Measurements from ENCODE around the gene SLC19A1. TPM values are rescaled to one million over a fixed set of nuclear protein-coding genes. Genes with fewer than 3 reads are reported as not detected.
"Not testable (repeated sequence)": the region's sequence is repeated elsewhere in the genome, so short reads cannot be mapped to it uniquely, and the experiment has no call there.

Gene SLC19A1
- total RNA-seq, 1 experiment from 2014 or later = 25.0 TPM

DNA sequence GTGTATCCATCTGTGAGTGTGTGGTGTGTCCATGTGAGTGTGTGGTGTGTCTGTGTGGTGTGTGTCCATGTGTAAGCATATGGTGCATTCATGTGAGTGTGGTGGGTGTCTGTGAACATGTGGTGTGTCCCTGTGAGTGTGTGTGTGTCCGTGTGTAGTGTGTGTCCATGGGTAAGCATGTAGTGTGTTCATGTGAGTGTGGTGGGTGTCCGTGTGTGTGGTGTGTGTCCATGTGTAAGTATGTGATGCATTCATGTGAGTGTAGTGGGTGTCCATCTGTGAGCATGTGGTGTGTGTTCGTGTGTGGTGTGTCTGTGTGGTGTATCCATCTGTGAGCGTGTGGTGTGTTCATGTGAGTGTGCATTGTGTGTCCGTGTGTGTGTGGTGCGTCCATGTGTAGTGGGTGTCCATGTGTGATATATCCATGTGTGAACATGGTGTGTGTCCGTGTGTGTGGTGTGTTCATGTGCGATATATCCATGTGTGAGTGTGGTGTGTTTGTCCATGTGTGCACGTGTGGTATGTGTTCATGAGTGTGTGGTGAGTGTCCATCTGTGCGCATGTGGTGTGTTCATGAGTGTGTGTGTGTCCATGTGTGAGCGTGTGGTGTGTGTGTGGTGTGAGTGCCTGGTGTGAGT is 12.3 kb downstream of the SLC19A1 start:
- H3K27ac ChIP-seq = no peak overlapping the region
- no peak overlapping the region for H2AFZ ChIP-seq
- no peak overlapping the region for H3K4me2 ChIP-seq
- no peak for DNase-seq
- no peaks in the 10 kb centered on the region for H3K27me3 ChIP-seq (ENCODE audit: insufficient read depth, low read depth)
- POLR2A ChIA-PET (ENCODE audit: unreplicated experiment) = no interaction called here
- no TSS peak for BruUV-seq (replicated peaks)
- H3K9me3 ChIP-seq (ENCODE audit: insufficient read depth, low read depth) = no peaks in the 10 kb centered on the region
- no peaks in the 10 kb centered on the region for H3K79me2 ChIP-seq (ENCODE audit: low read depth)
- no peaks in the 10 kb centered on the region for H3K4me1 ChIP-seq (replicated peaks; ENCODE audit: insufficient read depth)
- no peak overlapping the region for H3K4me3 ChIP-seq
- intact Hi-C loops (cut with micrococcal nuclease; ENCODE audit: unreplicated experiment) = no loop called here
- H3K9me2 ChIP-seq (ENCODE audit: insufficient read depth) = no peaks in the 10 kb centered on the region
- H4K20me1 ChIP-seq (ENCODE audit: insufficient read depth) = no peaks in the 10 kb centered on the region
- H3K36me3 ChIP-seq (ENCODE audit: low read depth) = peaks cover 5% of the 10 kb centered on the region
- no peak for TF ChIP-seq EZH2 (IDR thresholded peaks at IDR 0.05; ENCODE audit: low read depth)
- CTCF ChIA-PET = no interaction called here
- H3F3A ChIP-seq (ENCODE audit: insufficient read depth, low read depth) = no peaks in the 10 kb centered on the region

DNA sequence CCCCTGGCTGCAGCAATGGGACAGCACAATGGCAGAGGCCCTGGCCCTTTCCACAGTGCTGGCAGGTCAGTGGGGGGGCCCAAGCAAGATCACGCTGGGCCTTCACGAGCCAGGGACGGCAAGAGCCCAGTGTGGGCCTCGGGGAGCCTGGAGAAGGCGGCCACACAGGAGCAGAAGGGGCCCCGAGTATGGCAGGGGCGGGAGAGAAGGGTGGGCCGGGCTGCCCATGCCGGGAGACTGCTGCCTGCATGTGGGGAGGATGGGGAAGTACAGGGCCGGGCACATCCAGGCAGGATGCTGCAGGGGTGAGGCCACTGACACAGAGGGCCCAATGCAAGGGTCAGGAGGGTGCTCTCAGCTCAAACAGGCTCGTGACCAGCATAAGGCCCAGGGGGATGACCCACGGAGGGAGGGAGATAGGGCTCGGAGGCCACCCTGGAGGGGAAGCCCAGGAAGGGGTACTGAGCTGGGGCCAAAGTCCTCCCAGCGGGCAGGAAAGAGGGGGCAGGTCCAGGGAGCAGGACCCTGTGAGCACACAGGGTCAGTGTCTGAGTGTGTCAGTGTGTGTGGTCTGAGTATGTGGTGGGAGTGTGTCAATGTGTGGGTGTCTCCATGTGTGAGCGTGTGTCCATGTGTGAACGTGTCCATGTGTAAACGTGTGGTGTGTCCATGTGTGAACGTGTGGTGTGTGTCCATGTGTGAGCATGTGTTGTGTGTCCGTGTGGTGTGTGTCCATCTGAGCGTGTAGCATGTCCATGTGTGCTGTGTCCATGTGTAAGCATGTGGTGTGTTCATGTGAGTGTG is 13.1 kb downstream of the SLC19A1 start:
- intact Hi-C loops (cut with micrococcal nuclease; ENCODE audit: unreplicated experiment) = no loop called here
- no peak overlapping the region for H3K4me3 ChIP-seq
- no peak for DNase-seq
- H4K20me1 ChIP-seq (ENCODE audit: insufficient read depth) = no peaks in the 10 kb centered on the region
- H3K79me2 ChIP-seq (ENCODE audit: low read depth) = no peaks in the 10 kb centered on the region
- no peaks in the 10 kb centered on the region for H3F3A ChIP-seq (ENCODE audit: insufficient read depth, low read depth)
- H2AFZ ChIP-seq = no peak overlapping the region
- CTCF ChIA-PET = no interaction called here
- POLR2A ChIA-PET (ENCODE audit: unreplicated experiment) = no interaction called here
- peaks cover 5% of the 10 kb centered on the region for H3K36me3 ChIP-seq (ENCODE audit: low read depth)
- H3K27me3 ChIP-seq (ENCODE audit: insufficient read depth, low read depth) = no peaks in the 10 kb centered on the region
- H3K4me2 ChIP-seq = no peak overlapping the region
- H3K27ac ChIP-seq = no peak overlapping the region
- no peaks in the 10 kb centered on the region for H3K9me2 ChIP-seq (ENCODE audit: insufficient read depth)
- BruUV-seq (replicated peaks) = no TSS peak
- H3K9me3 ChIP-seq (ENCODE audit: insufficient read depth, low read depth) = no peaks in the 10 kb centered on the region
- H3K4me1 ChIP-seq (replicated peaks; ENCODE audit: insufficient read depth) = no peaks in the 10 kb centered on the region
- TF ChIP-seq, protein P1, sequence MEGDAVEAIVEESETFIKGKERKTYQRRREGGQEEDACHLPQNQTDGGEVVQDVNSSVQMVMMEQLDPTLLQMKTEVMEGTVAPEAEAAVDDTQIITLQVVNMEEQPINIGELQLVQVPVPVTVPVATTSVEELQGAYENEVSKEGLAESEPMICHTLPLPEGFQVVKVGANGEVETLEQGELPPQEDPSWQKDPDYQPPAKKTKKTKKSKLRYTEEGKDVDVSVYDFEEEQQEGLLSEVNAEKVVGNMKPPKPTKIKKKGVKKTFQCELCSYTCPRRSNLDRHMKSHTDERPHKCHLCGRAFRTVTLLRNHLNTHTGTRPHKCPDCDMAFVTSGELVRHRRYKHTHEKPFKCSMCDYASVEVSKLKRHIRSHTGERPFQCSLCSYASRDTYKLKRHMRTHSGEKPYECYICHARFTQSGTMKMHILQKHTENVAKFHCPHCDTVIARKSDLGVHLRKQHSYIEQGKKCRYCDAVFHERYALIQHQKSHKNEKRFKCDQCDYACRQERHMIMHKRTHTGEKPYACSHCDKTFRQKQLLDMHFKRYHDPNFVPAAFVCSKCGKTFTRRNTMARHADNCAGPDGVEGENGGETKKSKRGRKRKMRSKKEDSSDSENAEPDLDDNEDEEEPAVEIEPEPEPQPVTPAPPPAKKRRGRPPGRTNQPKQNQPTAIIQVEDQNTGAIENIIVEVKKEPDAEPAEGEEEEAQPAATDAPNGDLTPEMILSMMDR (conservative IDR thresholded peaks at IDR 0.05) = no peak
- TF ChIP-seq EZH2 (IDR thresholded peaks at IDR 0.05; ENCODE audit: low read depth) = no peak

DNA sequence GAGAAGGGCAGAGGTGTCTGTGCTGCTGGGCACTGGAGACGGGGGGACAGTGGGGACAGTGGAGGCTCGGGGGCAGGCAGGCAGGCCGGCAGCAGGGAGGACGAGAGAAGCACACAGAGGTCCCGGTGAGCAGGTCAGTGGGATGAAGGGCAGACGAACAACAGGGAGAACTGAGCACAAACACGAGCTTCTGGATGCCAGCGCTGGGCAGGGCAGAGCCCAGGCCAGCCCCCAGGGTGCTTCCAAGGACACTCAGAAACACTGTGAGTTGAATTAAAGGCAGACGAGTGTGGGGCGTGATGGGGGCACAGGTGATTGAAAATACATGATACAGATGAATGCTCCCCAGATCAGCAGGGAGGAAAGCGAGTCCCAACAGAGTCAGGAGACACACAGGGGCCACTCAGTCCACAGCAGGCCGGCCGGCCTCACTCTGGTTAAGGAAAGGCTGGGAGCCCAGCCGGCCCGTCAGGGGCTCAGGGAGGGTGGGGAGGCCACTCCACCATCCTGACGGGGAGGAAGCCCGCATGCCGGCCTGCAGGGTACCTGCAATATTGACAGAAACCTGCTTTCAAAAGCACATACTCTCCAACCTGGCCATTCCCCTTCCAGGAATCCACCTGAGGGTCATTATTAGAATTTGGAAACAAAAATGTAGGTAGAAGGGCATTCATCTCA is 14.1 kb downstream of the SLC19A1 start:
- BruUV-seq (replicated peaks) = no TSS peak

DNA sequence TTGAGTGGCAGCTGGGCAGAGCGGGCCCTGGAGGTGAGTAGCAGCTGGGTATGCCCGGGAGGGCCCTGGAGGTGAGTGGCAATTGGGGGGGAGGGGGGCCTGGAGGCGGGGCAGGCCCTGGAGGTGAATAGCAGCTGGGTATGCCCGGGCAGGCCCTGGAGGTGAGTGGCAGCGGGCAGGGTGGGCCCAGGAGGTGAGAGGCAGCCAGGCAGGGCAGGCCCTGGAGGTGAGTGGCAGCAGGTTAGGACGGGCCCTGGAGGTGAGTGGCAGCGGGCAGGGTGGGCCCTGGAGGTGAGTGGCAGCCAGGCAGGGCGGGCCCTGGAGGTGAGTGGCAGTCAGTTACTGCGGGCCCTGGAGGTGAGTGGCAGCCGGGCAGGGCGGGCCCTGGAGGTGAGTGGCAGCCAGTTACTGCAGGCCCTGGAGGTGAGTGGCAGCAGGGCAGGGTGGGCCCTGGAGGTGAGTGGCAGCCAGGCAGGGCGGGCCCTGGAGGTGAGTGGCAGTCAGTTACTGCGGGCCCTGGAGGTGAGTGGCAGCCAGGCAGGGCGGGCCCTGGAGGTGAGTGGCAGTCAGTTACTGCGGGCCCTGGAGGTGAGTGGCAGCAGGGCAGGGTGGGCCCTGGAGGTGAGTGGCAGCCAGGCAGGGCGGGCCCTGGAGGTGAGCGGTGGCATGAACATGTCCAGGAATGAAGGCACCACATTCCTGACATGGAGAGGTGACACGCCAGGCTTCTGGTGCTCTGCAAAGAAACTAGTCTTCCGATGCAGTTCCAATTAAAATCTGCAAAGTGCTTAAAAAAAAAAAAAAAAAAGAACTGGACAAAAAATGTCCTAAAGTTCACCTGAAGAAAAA is 14.9 kb downstream of the SLC19A1 start:
- H3K79me2 ChIP-seq (ENCODE audit: low read depth); CTCF ChIA-PET; H3K27ac ChIP-seq; H3F3A ChIP-seq (ENCODE audit: insufficient read depth, low read depth); intact Hi-C loops (cut with micrococcal nuclease; ENCODE audit: unreplicated experiment); POLR2A ChIA-PET (ENCODE audit: unreplicated experiment); BruUV-seq (replicated peaks); H3K4me1 ChIP-seq (replicated peaks; ENCODE audit: insufficient read depth); H3K27me3 ChIP-seq (ENCODE audit: insufficient read depth, low read depth); H3K9me2 ChIP-seq (ENCODE audit: insufficient read depth); H3K4me3 ChIP-seq; H3K4me2 ChIP-seq; H2AFZ ChIP-seq; H3K9me3 ChIP-seq (ENCODE audit: insufficient read depth, low read depth); H4K20me1 ChIP-seq (ENCODE audit: insufficient read depth); H3K36me3 ChIP-seq (ENCODE audit: low read depth): not testable (repeated sequence)
- peak in 1 of 2 experiments; percentile 34 for DNase-seq

More for the DNA sequence above, 14.1 kb downstream of the SLC19A1 start:
- no peaks in the 10 kb centered on the region for H3K4me1 ChIP-seq (replicated peaks; ENCODE audit: insufficient read depth)
- intact Hi-C loops (cut with micrococcal nuclease; ENCODE audit: unreplicated experiment) = no loop called here
- H3K36me3 ChIP-seq (ENCODE audit: low read depth) = peaks cover 5% of the 10 kb centered on the region
- TF ChIP-seq, protein P1 (conservative IDR thresholded peaks at IDR 0.05) = no peak
- TF ChIP-seq EZH2 (IDR thresholded peaks at IDR 0.05; ENCODE audit: low read depth) = no peak
- H2AFZ ChIP-seq = no peak overlapping the region
- DNase-seq = no peak
- H3K4me2 ChIP-seq = no peak overlapping the region
- no peak overlapping the region for H3K27ac ChIP-seq
- no peaks in the 10 kb centered on the region for H3K9me2 ChIP-seq (ENCODE audit: insufficient read depth)
- H3F3A ChIP-seq (ENCODE audit: insufficient read depth, low read depth) = no peaks in the 10 kb centered on the region
- H3K4me3 ChIP-seq = no peak overlapping the region
- POLR2A ChIA-PET (ENCODE audit: unreplicated experiment) = no interaction called here
- CTCF ChIA-PET = no interaction called here
- no peaks in the 10 kb centered on the region for H3K9me3 ChIP-seq (ENCODE audit: insufficient read depth, low read depth)
- no peaks in the 10 kb centered on the region for H4K20me1 ChIP-seq (ENCODE audit: insufficient read depth)
- no peaks in the 10 kb centered on the region for H3K27me3 ChIP-seq (ENCODE audit: insufficient read depth, low read depth)
- no peaks in the 10 kb centered on the region for H3K79me2 ChIP-seq (ENCODE audit: low read depth)

Measured in PC-9 (cell line).